SH-SY5Y (cell line): Measurements from ENCODE around the gene DVL1.

Source experiments
- GATA2 ChIP-seq: IDR thresholded peaks from 2 replicates; pipeline ENCODE4 v1.6.1; 2011; ENCODE audit warnings: mild to moderate bottlenecking, low read depth, low read length
- GATA3 ChIP-seq: IDR thresholded peaks from 2 replicates; pipeline ENCODE4 v1.6.1; 2011; ENCODE audit warnings: low read depth, mild to moderate bottlenecking, low read length, moderate library complexity

GRCh38 chr1:1292851-1293250 is 56.4 kb downstream of the DVL1 start:
- TF ChIP-seq GATA2 = no peak
- no peak for TF ChIP-seq GATA3
